Vagina (tissue), 2 donors: Measurements from ENCODE around the gene SMYD1.

Source experiments
- CTCF ChIP-seq, 3 experiments: fragments of 450-650 bp in 2 of 3; fragments of 200-600 bp in 1 of 3; sonication (generic) in 1 of 3; IDR thresholded peaks; one replicate each; pipeline ENCODE4 v1.5.1; 2017 to 2019; ENCODE audit warnings: antibody characterized with exemption in 3 of 3, mild to moderate bottlenecking in 2 of 3, moderate library complexity in 2 of 3
- POLR2A ChIP-seq, 2 donors: fragments of 450-650 bp; IDR thresholded peaks; one replicate each; pipeline ENCODE4 v1.6.1; 2017; ENCODE audit warnings: antibody characterized with exemption in 2 of 2, mild to moderate bottlenecking in 2 of 2, moderate library complexity in 2 of 2
- POLR2AphosphoS5 ChIP-seq, 2 donors: sonication (generic); formaldehyde crosslinking; IDR thresholded peaks; one replicate each; pipeline ENCODE4 v1.9.0; 2017; ENCODE audit warnings: antibody characterized with exemption in 2 of 2, mild to moderate bottlenecking in 2 of 2, low read depth in 1 of 2; ENCODE audit not compliant: insufficient read depth in 1 of 2

- TF ChIP-seq POLR2AphosphoS5 (IDR thresholded peaks at IDR 0.05; ENCODE audit: insufficient read depth in 1 of 2, low read depth in 1 of 2) (no peak), CTCF (IDR thresholded peaks at IDR 0.05) (no peak), POLR2A (IDR thresholded peaks at IDR 0.05) (no peak)
Measured at GRCh38 chr2:88122141-88122884, 54.7 kb downstream of the SMYD1 start.
